Right hindlimb (tissue), 1 donor: ENCODE measurements around the gene BRD7.

Experiments
- DNase-seq: peaks from one replicate; pipeline ENCODE4 v3.0.0-alpha.2; 2018

The BRD7 gene

GRCh38 chr16:50285406-50286003, 83.3 kb downstream of the BRD7 start:
- DNase-seq, result no peak

GRCh38 chr16:50284131-50284911, 84.5 kb downstream of the BRD7 start:
- DNase-seq, result no peak

GRCh38 chr16:50282955-50283631, 85.7 kb downstream of the BRD7 start:
- no peak for DNase-seq

DNA sequence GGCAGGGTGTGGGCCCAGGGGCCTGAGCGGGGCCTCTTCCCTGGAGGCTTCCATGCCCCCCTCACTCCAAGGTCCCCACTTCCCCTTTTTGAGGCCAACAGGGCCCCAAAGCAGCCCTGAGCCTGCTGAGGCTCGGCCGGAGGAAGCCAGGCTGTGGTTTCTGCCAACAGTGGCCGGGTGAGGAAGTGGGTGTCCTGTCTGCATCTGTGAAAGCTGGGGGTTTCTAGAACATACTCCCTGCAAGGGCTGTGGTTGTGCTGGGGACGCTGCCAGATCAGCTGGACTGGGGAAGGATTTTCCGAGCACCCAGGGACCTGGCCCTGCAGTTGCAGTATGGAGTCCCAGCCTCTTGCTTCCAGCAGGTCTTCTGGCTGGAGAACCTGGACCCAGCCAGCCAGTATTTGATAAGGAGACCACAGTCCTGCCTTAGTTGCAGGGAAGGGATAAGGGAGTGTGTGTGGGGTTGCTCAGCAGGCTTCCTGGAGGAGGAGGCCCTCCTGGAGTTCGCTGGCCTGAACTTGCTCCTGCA, 86.7 kb downstream of the BRD7 start:
- DNase-seq, result peak; percentile 70

DNA sequence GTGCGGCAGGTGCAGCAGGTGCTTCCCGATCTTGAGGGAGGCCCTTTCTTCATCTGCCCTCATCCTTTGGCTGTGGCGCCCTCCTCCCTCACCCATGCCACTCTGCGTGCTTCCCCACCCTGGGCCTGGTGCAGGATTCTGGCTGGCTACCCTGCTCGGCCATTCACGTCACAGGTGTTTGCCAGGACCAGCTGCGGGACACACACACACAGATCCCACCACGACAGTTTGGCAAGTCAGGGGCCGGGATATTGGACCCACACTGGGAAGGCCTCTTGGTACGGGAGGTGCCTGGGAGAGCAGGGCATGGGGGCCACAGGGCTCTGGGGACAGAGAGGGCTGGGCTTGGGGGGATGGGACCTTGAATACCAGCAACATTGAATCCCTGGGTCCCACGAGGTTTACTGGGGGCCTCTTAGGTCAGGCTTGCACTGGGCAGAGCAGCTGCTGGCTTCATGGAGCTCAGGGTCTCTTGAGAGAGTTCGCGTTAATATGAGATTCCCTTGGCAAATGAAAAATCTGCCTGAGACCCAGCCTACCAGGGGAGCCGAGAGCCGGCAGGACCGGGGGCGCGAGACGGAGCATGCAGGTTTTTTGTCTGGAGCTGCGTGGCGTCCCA, 87.3 kb downstream of the BRD7 start:
- no peak for DNase-seq

DNA sequence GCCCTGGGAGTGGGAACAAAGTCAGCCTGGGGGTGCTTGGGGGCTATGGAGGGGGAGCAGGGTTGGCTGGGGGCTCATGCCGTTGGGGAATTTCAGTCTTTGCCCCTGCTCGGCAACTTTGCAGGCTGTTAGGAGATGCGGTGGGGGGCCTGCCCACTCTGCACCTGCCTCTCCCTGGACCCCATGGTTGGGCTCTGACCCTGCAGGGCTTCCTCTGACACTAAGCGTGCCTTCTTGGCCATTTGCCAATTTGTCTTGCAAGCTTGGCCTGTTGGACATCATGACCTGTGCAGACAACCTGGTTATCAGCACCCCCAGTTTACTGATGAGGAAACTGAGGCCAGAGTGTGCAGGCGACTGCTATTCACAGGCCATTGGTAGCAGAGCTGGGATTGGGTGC, 87.9 kb downstream of the BRD7 start:
- DNase-seq, result no peak

DNA sequence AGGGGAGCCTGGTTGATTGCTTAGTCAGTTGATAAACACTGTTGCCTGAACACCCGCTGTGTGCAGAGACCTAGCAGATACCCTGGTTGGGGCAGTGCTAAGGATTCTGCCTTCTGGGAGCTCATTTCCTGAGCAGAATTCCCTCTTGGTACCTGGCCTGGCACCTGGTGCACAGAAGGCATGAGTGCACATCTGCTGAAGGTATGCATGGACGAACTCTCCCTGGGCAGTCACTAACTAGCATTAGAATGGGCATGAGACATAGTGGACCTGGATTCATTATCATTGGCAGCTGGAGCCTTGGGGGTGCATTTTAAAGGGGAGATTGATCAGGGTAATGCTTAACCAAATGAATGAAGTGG, 89.3 kb downstream of the BRD7 start:
- no peak for DNase-seq

DNA sequence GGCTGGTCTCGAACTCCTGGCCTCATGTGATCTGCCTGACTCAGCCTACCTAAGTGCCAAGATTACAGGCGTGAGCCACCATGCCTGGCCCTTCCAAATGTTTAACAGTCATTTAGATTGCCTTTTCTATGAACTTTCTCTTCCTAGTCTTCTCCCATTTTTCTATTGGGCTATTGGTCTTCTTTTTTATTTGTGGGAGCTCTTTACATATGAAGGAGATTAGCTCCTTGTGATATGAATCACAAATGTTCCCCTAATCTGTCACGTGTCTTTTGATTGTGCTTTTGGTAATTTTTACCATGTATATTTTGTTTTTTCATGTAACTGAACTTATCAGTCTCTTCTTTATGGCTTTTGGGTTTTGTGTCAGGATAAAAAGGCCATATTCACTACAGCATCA, 90.5 kb downstream of the BRD7 start:
- no peak for DNase-seq

GRCh38 chr16:50276801-50277555, 91.8 kb downstream of the BRD7 start:
- no peak for DNase-seq

DNA sequence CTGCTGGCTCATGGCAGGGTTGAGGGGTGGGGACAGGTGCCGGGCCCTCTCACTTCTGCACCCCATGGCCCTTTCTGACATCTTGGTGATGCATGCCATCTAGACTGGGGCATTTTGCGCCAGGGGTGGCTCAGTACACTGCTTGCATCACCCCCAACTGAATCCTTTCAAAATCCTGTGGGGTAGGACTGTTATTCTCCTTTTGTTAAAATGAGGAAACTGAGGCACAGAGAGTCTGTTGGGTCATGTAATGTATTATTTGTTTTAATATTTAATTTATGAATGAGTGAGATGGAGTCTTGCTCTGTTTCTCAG, 92.5 kb downstream of the BRD7 start:
- no peak for DNase-seq

DNA sequence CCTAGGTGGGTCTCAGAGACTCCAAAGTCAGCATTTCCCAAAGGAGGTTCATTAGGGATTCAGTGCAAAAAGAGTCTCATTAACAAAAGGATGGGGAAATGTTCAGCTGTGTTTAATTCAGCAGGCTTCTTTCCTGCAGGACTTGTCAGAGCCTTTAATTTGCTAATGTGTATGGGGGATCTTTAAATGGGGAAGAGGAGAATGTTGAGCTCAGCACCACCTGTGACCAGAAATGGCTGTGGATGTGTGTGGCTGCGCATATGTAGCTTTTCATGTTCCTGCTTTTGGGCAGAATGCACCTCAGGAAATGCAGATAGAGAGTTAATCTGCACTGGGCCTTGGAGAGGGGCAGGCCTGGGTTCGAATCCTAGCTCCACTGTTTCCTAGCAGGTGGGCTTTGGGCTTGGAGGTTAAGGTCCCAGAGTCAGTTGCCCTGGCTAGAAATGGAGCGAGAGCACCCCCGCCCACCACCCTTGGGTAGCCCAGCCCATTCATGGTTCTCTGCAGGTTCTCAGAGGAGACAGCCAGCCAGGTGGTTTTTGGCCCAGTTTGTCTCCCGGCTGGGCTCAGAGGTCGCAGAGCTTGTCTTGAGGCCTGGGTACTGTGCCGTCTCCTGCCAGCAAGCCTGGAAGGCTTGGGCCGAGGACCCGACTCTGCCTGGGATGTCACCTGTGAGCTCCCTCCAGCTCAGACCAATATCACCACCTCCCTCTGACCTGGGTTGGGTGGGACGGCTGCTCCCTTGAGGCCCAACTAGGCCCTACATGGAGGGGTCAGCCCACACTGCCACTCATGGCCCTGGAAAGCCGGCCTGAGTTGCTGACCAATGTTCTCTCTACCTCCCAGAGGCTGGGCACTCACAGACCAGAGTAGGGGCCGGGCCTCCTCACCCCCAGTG, 93.1 kb downstream of the BRD7 start:
- DNase-seq, result no peak

DNA sequence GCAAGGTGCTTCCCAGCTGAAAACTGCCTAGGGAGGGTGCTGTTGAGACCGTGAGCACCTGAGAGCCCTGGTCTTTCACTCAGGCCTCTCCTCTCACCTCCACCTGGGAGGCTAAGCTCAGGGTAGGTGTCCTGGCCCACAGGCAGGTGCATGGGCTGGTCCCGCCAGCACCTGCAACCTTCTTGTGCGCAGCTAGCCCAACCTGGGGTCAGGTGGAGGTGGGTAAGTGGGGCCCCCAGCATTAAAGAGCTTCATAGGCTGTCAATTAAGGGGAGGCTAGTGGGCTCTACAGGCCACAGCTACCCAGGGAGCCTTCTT, 93.7 kb downstream of the BRD7 start:
- no peak for DNase-seq

- no peak for DNase-seq
These were observed 94.3 kb downstream of the BRD7 start for GRCh38 chr16:50274326-50275097.

GRCh38 chr16:50273888-50274325, 94.9 kb downstream of the BRD7 start:
- no peak for DNase-seq

DNA sequence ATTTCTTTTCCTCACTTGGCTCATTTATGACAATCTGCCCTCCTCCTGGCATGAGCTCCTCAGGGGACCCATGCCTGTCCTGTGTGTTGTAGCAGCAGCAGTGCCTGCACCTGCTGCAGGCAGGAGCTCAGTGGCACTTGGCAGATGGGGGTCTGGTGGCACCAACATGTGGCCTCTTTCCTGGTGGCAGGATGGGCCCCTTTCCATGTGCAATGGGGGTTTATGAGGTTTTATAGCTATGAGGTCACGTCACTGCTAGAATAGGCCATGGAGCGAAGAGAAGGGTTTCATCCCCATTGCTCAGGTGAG, 95.5 kb downstream of the BRD7 start:
- DNase-seq, result no peak

DNA sequence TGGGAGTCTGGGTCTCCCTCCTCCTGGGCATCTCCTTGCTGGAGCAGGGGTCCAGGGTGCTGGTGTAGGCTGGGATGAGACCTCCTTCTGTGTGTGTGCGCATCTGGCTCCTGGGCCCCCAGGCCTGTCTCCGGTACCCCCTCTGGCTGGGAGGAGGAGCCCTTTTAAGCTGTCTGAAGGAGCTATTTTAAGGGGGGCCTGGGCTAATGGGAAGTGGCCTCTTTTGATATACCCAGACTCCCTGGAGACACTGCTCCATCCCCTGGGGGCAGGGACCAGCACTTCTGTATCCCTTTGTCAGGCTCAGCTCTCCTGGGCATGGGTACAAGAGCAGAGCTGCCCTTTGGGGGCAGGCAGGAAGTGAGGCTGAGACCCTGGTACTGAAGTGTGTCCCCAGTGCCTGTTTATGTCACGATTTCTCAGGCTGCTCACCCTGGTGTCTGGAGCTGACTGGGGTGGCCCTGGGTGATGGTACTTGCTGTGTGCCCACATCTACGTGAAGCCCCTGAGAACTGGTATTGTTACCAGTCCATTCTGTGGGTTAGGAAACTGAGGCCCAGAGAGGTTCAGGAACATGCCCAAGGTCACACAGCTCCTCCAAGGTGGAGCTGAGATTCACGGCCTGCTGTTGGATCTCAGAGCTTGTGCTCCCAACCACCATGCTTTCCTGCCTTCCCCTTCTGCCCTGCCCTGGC, 96.0 kb downstream of the BRD7 start:
- DNase-seq, result no peak

GRCh38 chr16:50272111-50272571, 96.6 kb downstream of the BRD7 start:
- no peak for DNase-seq

DNA sequence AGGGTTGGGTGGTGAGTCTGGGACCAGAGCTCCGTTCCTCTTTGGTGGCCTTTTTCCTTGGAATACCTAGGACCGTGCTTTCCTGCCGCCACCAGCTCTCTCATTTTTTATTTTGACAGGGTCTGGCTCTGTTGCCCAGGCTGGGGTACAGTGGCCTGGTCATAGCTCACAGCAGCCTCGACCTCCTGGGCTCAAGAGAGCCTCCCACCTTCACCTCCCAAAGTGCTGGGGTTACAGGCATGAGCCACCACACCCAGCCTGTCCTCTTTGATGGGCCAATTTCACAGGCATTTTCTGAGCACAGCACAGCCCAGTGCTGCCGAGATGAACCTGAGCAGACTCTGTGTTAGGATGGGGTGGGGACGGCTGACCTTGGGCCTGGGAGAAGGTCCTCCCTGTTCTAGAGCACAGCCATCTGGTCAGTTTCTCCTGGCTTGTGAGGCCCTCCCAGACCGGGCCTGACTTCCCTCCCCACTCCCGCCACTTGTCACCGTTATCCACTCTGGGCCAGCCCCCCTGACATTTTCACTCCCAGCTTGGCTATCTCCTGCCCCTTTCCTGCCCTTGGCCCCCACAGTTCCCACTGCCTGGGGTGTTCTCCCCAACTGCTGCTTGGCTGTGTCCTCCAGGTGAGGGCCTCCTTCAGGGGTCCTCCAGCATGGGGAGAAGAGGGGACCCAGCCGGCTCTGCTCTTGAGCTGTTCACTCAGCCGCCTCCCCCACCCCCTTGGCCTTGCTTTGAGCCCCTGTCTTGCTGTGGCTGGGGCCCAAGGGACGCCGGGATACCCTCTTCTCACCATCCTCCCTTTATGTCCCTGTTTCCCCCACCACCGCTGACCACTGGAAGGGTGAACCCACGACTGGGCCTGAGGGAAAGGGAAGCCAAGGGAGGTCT, 97.4 kb downstream of the BRD7 start:
- peak; percentile 17 for DNase-seq

DNA sequence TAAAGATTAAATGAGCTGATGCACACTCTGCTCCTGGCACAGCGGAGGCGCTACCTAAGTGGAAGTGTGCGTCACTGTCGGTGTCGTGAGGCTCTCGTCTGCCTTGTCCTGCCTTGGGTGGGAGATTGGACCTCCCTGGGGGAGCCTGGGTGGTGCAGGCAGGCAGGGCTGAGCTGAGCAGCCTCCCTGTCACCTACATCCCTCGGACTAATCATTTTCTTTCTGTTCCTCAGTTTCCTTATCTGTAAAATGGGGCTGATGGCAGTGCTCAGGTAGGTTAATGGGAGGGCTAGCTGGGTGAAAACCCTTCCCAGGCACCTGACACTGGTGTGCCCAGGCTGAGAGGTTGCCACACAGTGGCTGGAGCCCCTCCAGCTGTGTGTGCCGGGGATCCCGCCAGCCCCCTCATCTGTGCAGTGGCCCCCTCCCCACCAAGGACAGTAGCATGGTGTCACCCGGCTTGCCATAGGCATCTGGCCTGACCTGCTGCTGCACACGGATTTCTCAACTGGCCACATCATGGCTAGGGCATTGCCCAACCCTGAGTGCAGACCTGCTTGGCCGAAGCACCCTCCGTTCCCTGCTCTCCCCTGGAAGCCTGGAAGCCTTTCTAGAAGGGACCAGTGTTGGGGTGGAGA, 98.2 kb downstream of the BRD7 start:
- peak; percentile 11 for DNase-seq
